ENCODE results near the gene RANBP1. TPM values are rescaled to one million over a fixed set of nuclear protein-coding genes. Genes with fewer than 3 reads are reported as not detected.

Gene RANBP1
- polyA plus RNA-seq, 1 of the 3 experiments (the other 2 are of a cell fraction), result 502 TPM

DNA sequence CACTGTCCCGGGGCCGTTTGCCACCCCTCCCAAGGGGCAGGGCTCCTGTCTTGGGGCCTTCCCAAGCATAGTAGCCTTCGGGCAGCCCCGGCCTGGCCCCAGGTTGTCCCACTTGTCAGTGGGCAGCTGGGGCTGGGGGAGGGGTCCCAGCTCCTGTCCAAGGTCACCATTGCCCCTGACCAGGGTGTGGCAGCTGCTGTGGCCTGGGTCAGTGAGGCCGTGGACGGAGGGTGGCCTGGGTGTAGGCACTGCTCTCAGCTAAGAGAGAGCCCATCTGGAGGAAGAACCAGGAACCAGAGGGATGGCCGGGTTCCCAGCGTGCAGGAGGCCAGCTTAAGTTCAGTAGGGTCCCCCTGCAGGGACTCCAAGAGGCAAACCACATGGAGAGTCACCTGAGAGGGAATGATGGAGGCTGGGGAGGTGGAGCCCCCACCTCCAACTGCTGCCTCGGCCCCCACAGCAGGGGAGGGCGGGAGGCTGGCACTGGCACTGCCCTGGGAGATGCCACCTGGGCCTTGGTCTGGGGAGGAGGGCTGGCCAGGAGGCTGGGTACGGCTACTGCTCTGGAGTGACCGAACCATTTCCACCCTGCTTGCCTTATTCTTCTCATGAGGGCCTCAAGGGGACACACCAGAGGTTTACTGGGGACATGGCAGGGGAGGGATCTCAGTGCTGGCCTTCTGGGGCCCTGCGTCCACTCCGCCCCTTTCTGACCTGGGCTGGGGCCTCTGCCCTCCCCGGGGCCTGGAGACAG is 41.7 kb downstream of the RANBP1 start:
- ChIA-PET POLR2A (interaction anchor here (0.6 to 1.4 kb wide), 6 partner anchors 80 to 702 kb away, joined by 3 to 6 read pairs (median 3); partner anchors contain the start of gene ZNF74), CTCF (interaction anchor here (0.6 to 5.1 kb wide), 44 partner anchors 8 to 383 kb away, joined by 3 to 87 read pairs (median 5); partner anchors contain the start of gene DGCR6L)
- Histone ChIP-seq H3K4me3 (ENCODE audit: low read depth in 2 of 2, low read length in 1 of 2) (no peak overlapping the region), H3K27ac (ENCODE audit: low read depth in 2 of 2, low read length in 1 of 2) (no peak overlapping the region), H3K4me1 (ENCODE audit: control insufficient read depth in 1 of 2, insufficient read depth in 2 of 2, low read depth in 1 of 2, low read length in 1 of 2) (peaks cover 0 to 35% of the 10 kb centered on the region in 2 experiments; a peak in 1 of 4 replicates), H3K9ac (no peak overlapping the region), H3K27me3 (ENCODE audit: insufficient read depth) (no peaks in the 10 kb centered on the region), H3K9me3 (no peaks in the 10 kb centered on the region), H3K4me2 (no peak overlapping the region), H3K36me3 (replicated peaks in 1 of 2; ENCODE audit: control insufficient read depth in 1 of 2, insufficient read depth in 2 of 2, low read length in 1 of 2) (peaks cover 0 to 2% of the 10 kb centered on the region in 2 experiments), H3K79me2 (ENCODE audit: insufficient read depth) (0 out of 2 replicates have a peak, but pooled peaks cover 4% of the 10 kb centered on the region), H4K20me1 (ENCODE audit: insufficient read depth) (no peaks in the 10 kb centered on the region), H3K9me2 (no peaks in the 10 kb centered on the region), H2AFZ (ENCODE audit: low read depth) (no peak overlapping the region), H3F3A (replicated peaks; ENCODE audit: insufficient read depth) (no peaks in the 10 kb centered on the region)
- TF ChIP-seq RCOR1 (IDR thresholded peaks at IDR 0.05; ENCODE audit: low read length) (no peak), RFX5 (IDR thresholded peaks at IDR 0.05; ENCODE audit: low read length) (no peak), GATA2 (CRISPR knock-in tag; IDR thresholded peaks at IDR 0.05) (no peak), JUND (IDR thresholded peaks at IDR 0.05) (no peak), RXRA (IDR thresholded peaks at IDR 0.05; ENCODE audit: borderline replicate concordance, low read depth) (no peak), CTCF (IDR thresholded peaks at IDR 0.05) (no peak), IRF3 (IDR thresholded peaks at IDR 0.05; ENCODE audit: low read depth, low read length) (no peak), TEAD4 (IDR thresholded peaks at IDR 0.05; ENCODE audit: borderline replicate concordance, insufficient read depth) (no peak)
- TF ChIP-seq, protein P1, sequence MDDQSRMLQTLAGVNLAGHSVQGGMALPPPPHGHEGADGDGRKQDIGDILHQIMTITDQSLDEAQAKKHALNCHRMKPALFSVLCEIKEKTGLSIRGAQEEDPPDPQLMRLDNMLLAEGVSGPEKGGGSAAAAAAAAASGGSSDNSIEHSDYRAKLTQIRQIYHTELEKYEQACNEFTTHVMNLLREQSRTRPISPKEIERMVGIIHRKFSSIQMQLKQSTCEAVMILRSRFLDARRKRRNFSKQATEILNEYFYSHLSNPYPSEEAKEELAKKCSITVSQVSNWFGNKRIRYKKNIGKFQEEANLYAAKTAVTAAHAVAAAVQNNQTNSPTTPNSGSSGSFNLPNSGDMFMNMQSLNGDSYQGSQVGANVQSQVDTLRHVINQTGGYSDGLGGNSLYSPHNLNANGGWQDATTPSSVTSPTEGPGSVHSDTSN (IDR thresholded peaks at IDR 0.05), result no peak
- TF ChIP-seq, protein P2, sequence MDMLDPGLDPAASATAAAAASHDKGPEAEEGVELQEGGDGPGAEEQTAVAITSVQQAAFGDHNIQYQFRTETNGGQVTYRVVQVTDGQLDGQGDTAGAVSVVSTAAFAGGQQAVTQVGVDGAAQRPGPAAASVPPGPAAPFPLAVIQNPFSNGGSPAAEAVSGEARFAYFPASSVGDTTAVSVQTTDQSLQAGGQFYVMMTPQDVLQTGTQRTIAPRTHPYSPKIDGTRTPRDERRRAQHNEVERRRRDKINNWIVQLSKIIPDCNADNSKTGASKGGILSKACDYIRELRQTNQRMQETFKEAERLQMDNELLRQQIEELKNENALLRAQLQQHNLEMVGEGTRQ (IDR thresholded peaks at IDR 0.05; ENCODE audit: borderline replicate concordance, low read depth, low read length), result no peak
- TF ChIP-seq, protein P3, sequence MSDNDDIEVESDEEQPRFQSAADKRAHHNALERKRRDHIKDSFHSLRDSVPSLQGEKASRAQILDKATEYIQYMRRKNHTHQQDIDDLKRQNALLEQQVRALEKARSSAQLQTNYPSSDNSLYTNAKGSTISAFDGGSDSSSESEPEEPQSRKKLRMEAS (IDR thresholded peaks at IDR 0.05; ENCODE audit: low read depth), result no peak
- no peak for DNase-seq
- 60% methylated on average over 2 of the region's 15 CpGs for WGBS (ENCODE audit: low lambda C conversion rate)

Measured in SK-N-SH (cell line).